GM12872 (cell line): Measurements from ENCODE around the gene ZNF302.

ENCODE experiments used
- TF ChIP-seq, protein P1 (sequence below): IDR thresholded peaks from 3 replicates; pipeline ENCODE4 v1.5.1; 2011; ENCODE audit warnings: low read depth, mild to moderate bottlenecking, low read length, moderate library complexity; ENCODE audit not compliant: insufficient read depth

ZNF302 gene

DNA sequence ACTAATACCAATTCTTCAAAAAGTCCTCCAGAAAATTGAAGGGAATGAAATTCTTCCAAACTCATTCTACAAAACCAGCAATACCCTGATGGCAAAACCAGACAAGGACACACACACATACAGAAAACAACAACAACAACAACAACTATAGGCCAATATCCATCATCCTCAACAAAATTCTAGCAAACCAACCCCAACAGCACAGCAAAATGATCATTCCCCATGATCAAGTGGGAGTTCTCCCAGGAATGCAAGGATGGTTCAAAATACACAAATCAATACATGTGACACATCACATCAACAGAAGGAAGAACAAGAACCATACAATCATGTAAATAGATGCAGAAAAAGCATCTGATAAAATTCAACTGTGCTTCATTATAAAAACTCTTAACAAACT is 37.9 kb downstream of the ZNF302 start:
- TF ChIP-seq, protein P1, sequence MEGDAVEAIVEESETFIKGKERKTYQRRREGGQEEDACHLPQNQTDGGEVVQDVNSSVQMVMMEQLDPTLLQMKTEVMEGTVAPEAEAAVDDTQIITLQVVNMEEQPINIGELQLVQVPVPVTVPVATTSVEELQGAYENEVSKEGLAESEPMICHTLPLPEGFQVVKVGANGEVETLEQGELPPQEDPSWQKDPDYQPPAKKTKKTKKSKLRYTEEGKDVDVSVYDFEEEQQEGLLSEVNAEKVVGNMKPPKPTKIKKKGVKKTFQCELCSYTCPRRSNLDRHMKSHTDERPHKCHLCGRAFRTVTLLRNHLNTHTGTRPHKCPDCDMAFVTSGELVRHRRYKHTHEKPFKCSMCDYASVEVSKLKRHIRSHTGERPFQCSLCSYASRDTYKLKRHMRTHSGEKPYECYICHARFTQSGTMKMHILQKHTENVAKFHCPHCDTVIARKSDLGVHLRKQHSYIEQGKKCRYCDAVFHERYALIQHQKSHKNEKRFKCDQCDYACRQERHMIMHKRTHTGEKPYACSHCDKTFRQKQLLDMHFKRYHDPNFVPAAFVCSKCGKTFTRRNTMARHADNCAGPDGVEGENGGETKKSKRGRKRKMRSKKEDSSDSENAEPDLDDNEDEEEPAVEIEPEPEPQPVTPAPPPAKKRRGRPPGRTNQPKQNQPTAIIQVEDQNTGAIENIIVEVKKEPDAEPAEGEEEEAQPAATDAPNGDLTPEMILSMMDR, result no peak

DNA sequence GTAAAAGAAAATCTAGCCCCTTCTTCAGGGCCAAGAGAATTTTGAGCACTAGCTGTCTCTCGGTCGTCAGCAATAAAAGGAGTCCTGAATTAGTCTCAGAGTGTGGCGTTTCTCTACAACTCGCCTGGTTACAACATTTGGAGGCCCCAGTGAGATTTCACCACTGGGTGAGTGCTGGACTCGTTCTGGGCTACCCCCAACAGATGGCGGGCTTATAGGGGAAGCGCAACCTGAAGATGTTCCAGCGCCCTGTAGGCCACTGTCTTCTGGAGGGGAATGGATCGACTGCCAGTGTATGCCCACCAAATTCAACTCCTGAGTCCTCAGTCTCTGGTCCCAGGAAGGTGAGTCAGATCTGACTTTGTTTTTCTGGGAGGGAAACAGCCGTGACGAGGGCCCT is 44.9 kb downstream of the ZNF302 start:
- TF ChIP-seq, protein P1, result no peak

DNA sequence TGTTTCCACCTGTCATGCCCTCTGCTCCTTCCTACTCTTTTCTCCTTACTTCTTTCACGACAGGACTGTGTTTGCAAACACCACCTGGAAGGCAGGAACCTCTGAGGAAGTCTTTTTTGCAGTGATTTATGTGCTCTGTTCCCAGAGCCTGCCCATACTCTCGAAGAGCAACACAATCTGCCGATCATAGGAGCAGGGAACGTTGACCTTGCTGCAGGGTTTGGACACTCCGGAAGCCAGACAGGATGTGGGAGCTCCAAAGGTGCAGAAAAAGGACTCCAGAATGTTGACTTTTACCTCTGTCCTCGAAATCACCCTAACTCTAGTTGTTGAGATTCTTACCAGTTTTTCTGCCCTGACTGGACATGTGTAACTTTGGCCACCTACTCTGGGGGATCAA is 47.9 kb downstream of the ZNF302 start:
- TF ChIP-seq, protein P1, result no peak

DNA sequence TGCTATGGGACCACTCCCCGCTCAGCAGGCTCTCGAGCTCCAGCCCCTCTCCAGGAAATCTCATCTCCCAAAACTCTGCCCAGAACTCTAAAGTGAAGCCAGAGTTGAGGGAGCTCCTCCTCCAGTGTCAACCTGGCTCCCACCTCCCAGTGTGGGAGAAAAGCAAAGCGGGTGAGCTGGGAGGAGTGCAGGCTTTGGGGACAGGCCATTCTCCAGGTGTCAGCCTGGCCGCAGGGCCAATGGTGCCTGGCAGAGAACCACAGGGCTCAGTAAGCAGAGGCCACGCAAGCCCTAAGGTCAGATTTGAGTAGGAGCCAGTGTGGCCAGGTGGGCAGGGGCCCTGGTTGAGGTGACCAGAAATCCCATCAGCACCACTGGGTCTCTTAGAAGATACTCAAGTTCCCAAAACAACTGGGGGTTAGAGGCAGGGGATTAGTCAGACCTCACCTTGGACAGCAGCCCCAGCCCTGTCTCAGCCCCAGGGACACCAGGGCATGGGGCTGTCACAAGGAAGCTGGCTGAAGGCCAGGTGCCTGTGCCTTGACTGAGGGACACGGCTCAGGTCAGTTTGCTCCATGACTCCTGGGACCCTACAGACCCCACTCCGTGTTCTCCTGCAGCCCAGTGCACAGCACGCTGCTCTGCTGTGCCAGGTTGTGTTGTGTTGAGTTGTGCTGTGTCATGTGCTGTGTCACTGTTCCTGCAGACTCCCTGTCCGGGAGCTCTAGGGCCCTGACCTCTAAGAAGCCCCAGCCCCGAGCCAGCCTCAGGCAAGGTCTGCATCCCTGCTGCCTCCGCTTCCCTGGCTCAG is 53.7 kb downstream of the ZNF302 start:
- TF ChIP-seq, protein P1, result no peak

DNA sequence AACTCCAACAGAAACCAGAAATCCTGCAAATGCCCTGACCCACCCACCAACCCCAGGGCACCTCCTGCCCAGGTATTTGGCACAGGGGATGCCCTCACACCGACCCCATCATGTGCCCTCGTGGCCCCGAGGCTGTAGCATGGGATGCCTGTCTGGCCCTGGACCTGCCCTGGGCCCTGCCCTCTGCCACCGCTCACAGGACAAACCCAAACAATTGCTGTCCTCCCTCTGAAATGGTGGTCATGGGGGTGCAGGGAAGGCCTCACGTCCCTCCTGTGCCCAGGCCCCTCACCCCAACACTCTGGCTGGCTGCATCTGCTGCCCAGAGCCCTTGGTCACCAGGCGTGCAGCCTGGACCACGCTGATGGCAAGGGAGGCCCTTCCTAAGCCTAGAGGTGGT is 54.5 kb downstream of the ZNF302 start:
- TF ChIP-seq, protein P1, result no peak

DNA sequence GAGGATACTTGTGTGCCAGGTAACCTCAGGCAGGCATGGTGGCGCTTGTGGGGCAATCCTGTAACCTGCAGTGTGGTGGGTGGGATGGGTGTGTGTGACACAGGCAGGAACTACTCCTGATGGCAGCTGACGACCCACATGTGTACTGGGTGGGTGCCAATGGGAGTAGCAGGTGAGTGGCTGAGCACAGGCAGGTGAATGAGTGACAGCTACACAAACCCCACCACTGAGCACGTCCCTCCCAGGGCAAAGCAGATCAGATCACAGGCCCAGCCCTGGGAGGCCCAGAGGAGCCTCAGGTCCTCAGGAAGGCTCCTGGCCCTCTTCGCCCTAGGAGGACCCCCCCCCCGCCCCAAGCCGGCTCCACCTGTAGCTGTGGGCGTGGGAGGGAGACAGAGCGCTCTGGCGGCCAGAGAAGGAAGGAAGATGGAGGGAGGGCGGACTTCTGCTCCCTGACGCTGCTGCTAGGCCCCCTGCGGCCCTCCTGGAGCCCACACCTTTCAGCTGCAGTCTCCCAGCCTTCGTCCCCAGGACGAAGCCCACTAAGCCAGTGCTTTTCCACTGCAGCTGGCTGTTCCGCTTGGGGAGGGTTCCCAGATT is 55.2 kb downstream of the ZNF302 start:
- TF ChIP-seq, protein P1, result no peak

DNA sequence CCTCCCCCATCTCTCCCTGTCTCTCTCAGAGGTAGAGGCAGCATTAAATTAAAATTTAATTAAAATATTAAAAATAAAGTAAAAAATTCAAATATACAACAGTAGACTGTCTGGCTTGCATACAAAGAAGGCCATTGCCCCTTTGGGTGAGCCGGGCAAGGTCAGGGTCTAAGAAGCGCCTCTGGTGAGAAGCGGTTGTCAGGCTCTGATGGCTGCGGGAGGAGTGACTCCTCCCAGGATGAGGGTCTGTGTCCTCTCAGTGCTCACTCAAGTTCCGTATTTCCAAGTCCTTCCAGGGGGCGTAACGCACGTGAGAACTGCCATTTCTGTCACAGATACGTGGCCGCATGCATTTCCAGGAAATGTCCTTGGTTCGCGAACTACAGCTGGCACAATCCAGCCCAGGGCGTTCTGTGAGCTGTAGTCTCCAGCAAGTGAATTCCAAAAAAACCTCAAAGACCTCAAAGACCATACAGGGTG is 55.8 kb downstream of the ZNF302 start:
- TF ChIP-seq, protein P1, result no peak
